DND-41 (cell line): ENCODE results near the gene ITPR2.
A peak's percentile ranks its signal among the peaks of the same experiment; 100 is the strongest.

Experiments
- ATAC-seq: fragments of 200-7000 bp; cut with Tn5 transposase; 3 replicates; pipeline ENCODE4 v1.9.1; 2021; ENCODE audit warnings: low read depth; ENCODE audit not compliant: insufficient read depth
- DNase-seq: peaks from one replicate; pipeline ENCODE4 v3.0.0-alpha.2; 2020
- H2AFZ ChIP-seq: 2 replicates; pipeline ENCODE4 v1.6.0; 2012; ENCODE audit warnings: low read depth, low read length
- H3K27ac ChIP-seq: 2 replicates; pipeline ENCODE4 v1.5.1; 2012; ENCODE audit warnings: low read length, inconsistent platforms
- H3K27me3 ChIP-seq: fragments of 200-600 bp; sonication (generic); 2 replicates; pipeline ENCODE4 v1.6.0; 2012; ENCODE audit warnings: low read length, mild to moderate bottlenecking, inconsistent platforms; ENCODE audit not compliant: insufficient read depth, poor library complexity
- H3K36me3 ChIP-seq: 2 replicates; pipeline ENCODE4 v1.5.1; 2012; ENCODE audit warnings: low read length, inconsistent platforms; ENCODE audit not compliant: insufficient read depth
- H3K4me1 ChIP-seq: 2 replicates; pipeline ENCODE4 v1.5.1; 2012; ENCODE audit warnings: mild to moderate bottlenecking, low read length; ENCODE audit not compliant: insufficient read depth
- H3K4me2 ChIP-seq: 2 replicates; pipeline ENCODE4 v1.6.0; 2012; ENCODE audit warnings: mild to moderate bottlenecking, moderate library complexity, low read length, inconsistent platforms; ENCODE audit not compliant: insufficient read depth
- H3K4me3 ChIP-seq, 2 experiments: fragments of 200-600 bp in 1 of 2; shearing (Covaris generic) in 1 of 2; 2 replicates each; pipeline ENCODE4 v1.5.1; 2012 to 2016; ENCODE audit warnings: inconsistent platforms in 2 of 2, low read length in 2 of 2, mild to moderate bottlenecking in 2 of 2, low read depth in 1 of 2, moderate library complexity in 1 of 2
- H3K79me2 ChIP-seq: 2 replicates; pipeline ENCODE4 v1.6.0; 2012; ENCODE audit warnings: low read length, inconsistent platforms; ENCODE audit not compliant: insufficient read depth
- H3K9ac ChIP-seq: 2 replicates; pipeline ENCODE4 v1.6.0; 2012; ENCODE audit warnings: low read depth, mild to moderate bottlenecking, inconsistent platforms, low read length, moderate library complexity
- H3K9me3 ChIP-seq: 2 replicates; pipeline ENCODE4 v1.5.1; 2012; ENCODE audit warnings: low read length, moderate library complexity, mild to moderate bottlenecking, inconsistent platforms; ENCODE audit not compliant: insufficient read depth, severe bottlenecking
- H4K20me1 ChIP-seq: 2 replicates; pipeline ENCODE4 v1.6.0; 2012; ENCODE audit warnings: low read length; ENCODE audit not compliant: insufficient read depth
- CTCF ChIP-seq: IDR thresholded peaks from 2 replicates; pipeline ENCODE4 v1.5.1; 2012; ENCODE audit warnings: borderline replicate concordance, low read length, moderate library complexity, mild to moderate bottlenecking; ENCODE audit not compliant: poor library complexity, severe bottlenecking; ENCODE audit errors: extremely low read depth
- EZH2 ChIP-seq: IDR thresholded peaks from 3 replicates; pipeline ENCODE4 v1.6.1; 2012; ENCODE audit warnings: borderline replicate concordance, low read depth, mild to moderate bottlenecking, moderate library complexity, low read length, inconsistent platforms; ENCODE audit not compliant: severe bottlenecking

The ITPR2 gene

DNA sequence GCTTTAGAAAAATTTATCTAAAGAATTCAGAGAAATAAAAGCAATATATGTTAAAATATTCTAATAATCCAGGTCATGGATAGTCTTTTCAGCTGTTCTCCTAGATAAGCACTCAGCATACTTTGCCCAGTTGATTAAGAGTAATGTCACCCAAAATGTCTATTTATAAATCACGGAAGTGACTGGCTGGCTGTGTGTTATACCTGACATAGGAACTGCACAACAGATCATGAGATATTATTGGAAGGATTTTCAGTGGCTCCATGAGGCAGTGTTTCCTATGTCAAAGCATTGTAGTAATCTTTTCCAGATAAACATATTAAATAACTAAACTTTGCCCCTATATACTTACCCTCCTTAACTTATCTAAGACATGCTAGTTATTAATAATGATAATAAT is 128.8 kb downstream of the ITPR2 start:
- Histone ChIP-seq H4K20me1 (no peaks in the 10 kb centered on the region), H3K27ac (no peak overlapping the region), H2AFZ (no peak overlapping the region), H3K4me3 (no peak overlapping the region), H3K79me2 (no peaks in the 10 kb centered on the region), H3K9me3 (no peaks in the 10 kb centered on the region), H3K4me2 (no peak overlapping the region), H3K9ac (no peak overlapping the region), H3K4me1 (no peaks in the 10 kb centered on the region), H3K36me3 (peaks cover 9% of the 10 kb centered on the region; the same call in 1 of the 2 replicates), H3K27me3 (no peaks in the 10 kb centered on the region)
- no peak for DNase-seq
- TF ChIP-seq CTCF, result no peak
- TF ChIP-seq EZH2, result no peak
- ATAC-seq, result no peak

DNA sequence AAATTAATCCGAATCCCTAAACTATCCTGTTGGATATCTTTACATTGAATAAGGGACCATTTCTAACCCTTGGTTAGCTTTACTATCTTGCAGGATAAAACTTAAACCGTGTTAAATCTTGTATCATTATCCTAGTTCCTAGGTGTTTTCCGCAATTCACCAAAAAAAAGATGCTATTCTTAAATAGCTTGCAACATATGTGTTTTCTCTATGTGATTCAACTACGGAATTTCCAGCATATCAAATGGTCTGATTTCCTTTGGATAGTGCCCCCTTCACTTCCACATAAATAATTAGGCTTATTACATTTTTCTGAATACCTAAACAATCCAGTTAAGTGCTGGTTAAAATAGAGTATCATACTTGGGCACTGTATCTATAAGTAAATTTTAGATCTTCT is 130.3 kb downstream of the ITPR2 start:
- Histone ChIP-seq H3K9ac (no peak overlapping the region), H3K27ac (no peak overlapping the region), H3K4me2 (no peak overlapping the region), H3K4me3 (no peak overlapping the region), H4K20me1 (no peaks in the 10 kb centered on the region), H3K27me3 (no peaks in the 10 kb centered on the region), H2AFZ (no peak overlapping the region), H3K9me3 (no peaks in the 10 kb centered on the region), H3K36me3 (peaks cover 11% of the 10 kb centered on the region; the same call in 1 of the 2 replicates), H3K4me1 (no peaks in the 10 kb centered on the region), H3K79me2 (no peaks in the 10 kb centered on the region)
- no peak for TF ChIP-seq EZH2
- no peak for TF ChIP-seq CTCF
- DNase-seq (no peak), ATAC-seq (no peak)

GRCh38 chr12:26701604-26702215 is 131.3 kb downstream of the ITPR2 start:
- Histone ChIP-seq H4K20me1 (no peaks in the 10 kb centered on the region), H3K4me1 (no peaks in the 10 kb centered on the region), H3K27ac (no peak overlapping the region), H3K36me3 (peaks cover 18% of the 10 kb centered on the region; the same call in 1 of the 2 replicates), H3K4me3 (no peak overlapping the region), H3K27me3 (no peaks in the 10 kb centered on the region), H3K79me2 (no peaks in the 10 kb centered on the region), H3K9ac (no peak overlapping the region), H3K4me2 (no peak overlapping the region), H2AFZ (no peak overlapping the region), H3K9me3 (no peaks in the 10 kb centered on the region)
- DNase-seq, result no peak
- TF ChIP-seq CTCF, result peak; percentile 71
- TF ChIP-seq EZH2, result no peak
- ATAC-seq, result peak; percentile 71

DNA sequence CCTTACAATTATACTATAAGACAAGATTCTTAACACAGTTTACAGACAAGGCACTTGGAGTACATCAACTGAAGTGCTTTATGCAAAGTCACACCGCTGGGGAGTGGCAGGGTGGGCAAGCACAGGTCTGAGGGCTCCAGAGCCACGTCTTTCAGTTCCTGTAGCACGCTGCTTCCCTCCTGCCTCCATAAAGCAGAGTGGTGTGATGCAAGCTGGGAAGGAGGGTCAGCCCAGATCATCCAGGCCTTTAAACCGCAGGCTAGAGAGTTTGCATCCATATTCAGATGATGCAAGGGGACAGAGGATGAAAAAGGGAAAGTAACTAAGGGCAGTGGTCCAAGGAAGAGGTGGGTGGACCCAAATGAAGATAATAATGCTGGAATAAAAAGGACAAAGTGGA is 132.6 kb downstream of the ITPR2 start:
- Histone ChIP-seq H3K4me2 (no peak overlapping the region), H3K27ac (no peak overlapping the region)

More for the DNA sequence above, 132.6 kb downstream of the ITPR2 start:
- Histone ChIP-seq H3K4me3 (no peak overlapping the region), H3K79me2 (no peaks in the 10 kb centered on the region), H4K20me1 (no peaks in the 10 kb centered on the region), H2AFZ (no peak overlapping the region), H3K36me3 (peaks cover 31% of the 10 kb centered on the region; the same call in 1 of the 2 replicates), H3K9me3 (no peaks in the 10 kb centered on the region), H3K27me3 (no peaks in the 10 kb centered on the region), H3K4me1 (no peaks in the 10 kb centered on the region), H3K9ac (no peak overlapping the region)
- no peak for ATAC-seq
- DNase-seq, result no peak
- no peak for TF ChIP-seq CTCF
- no peak for TF ChIP-seq EZH2
